GM10266 (cell line): ENCODE results near the gene RGL1.

ENCODE experiments used
- DNase-seq: peaks from one replicate; pipeline ENCODE4 v3.0.0; 2012; ENCODE audit errors: extremely low spot score
- CTCF ChIP-seq: IDR thresholded peaks from 2 replicates; pipeline ENCODE4 v1.5.1; 2012; ENCODE audit warnings: mild to moderate bottlenecking, low read depth; ENCODE audit not compliant: control insufficient read depth, insufficient read depth; ENCODE audit errors: missing control alignments

The RGL1 gene

GRCh38 chr1:183764981-183765380 is 39.9 kb upstream of the RGL1 start:
- no peak for DNase-seq
- no peak for TF ChIP-seq CTCF

GRCh38 chr1:183769956-183770815 is 34.7 kb upstream of the RGL1 start:
- TF ChIP-seq CTCF: no peak
- DNase-seq: no peak

GRCh38 chr1:183770816-183771128 is 34.1 kb upstream of the RGL1 start:
- TF ChIP-seq CTCF: no peak
- DNase-seq: no peak

GRCh38 chr1:183773482-183774274 is 31.2 kb upstream of the RGL1 start:
- no peak for DNase-seq
- TF ChIP-seq CTCF: no peak

- DNase-seq: no peak
- TF ChIP-seq CTCF: no peak
Measured at GRCh38 chr1:183774938-183775337, 30.0 kb upstream of the RGL1 start.

- DNase-seq: no peak
- no peak for TF ChIP-seq CTCF
Measured at GRCh38 chr1:183776731-183777130, 28.2 kb upstream of the RGL1 start.

- TF ChIP-seq CTCF: no peak
- DNase-seq: no peak
Measured at GRCh38 chr1:183777328-183777727, 27.6 kb upstream of the RGL1 start.
